OCI-LY7 (cell line): ENCODE measurements around the gene IPO13.

Source experiments
- CTCF ChIP-seq: fragments of 200-600 bp; sonication (generic); conservative IDR thresholded peaks from 2 replicates; pipeline ENCODE4 v1.5.1; 2014; ENCODE audit warnings: mild to moderate bottlenecking, antibody characterized with exemption, low read length, moderate library complexity, mixed read lengths
- EZH2phosphoT487 ChIP-seq: fragments of 200-600 bp; sonication (generic); IDR thresholded peaks from 2 replicates; pipeline ENCODE4 v1.6.1; 2018; ENCODE audit warnings: low read depth, borderline replicate concordance, mild to moderate bottlenecking, mixed run types, antibody characterized with exemption, low read length, moderate library complexity, mixed read lengths

- TF ChIP-seq CTCF = no peak
- TF ChIP-seq EZH2phosphoT487 = no peak
Measured at GRCh38 chr1:43949678-43950077, 2.9 kb downstream of the IPO13 start.
